Stimulated activated CD4-positive, alpha-beta T cell treated with anti-CD3 and anti-CD28 coated beads, Interleukin-15, amount 100 ng/mL, for 48 hours (primary cell): ENCODE measurements around the gene TBC1D32.
"Not testable (repeated sequence)": the region's sequence is repeated elsewhere in the genome, so short reads cannot be mapped to it uniquely, and the experiment has no call there.

ENCODE experiments used
- DNase-seq, 2 donors: peaks; one replicate each; pipeline ENCODE4 v3.0.0-alpha.2; 2020; ENCODE audit warnings: low read depth in 2 of 2

Gene TBC1D32

DNA sequence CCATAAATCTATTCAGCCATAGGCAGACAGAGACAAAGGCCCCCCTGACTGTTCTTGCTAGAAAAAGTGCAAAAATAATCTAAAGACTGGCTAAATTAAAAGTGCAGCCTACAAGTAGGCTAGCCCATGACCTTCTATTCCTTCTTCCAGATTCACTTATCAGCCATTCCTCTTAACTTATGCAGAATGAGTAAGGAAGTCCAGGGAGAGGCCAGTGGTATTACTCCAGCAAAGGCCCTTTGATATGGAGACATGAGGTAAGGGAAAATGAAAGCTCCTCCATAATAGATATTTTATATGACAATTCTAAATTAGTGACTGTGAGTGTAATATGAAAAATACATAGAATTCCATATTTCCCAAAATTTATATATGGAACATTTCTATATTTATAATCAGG lies 199.4 kb downstream of the TBC1D32 start:
- DNase-seq = no peak

DNA sequence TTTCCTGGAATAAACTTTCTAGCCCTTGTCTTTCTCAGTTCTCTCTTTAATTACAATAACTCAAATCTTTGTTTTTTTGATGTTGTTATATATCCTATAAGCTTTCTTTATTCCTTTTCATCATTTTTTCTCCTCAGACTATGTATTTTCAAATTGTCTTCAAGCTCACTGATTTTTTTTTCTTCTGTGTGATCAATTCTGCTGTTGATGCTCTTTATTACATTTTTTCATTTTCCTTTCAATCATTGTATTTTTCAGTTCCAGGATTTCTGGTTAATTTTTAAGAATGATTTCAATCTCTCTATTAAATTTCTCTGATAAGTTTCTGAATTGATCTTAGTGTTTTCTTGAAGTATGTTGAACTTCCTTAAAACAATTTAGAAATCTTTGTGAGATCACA lies 209.7 kb downstream of the TBC1D32 start:
- DNase-seq = no peak

DNA sequence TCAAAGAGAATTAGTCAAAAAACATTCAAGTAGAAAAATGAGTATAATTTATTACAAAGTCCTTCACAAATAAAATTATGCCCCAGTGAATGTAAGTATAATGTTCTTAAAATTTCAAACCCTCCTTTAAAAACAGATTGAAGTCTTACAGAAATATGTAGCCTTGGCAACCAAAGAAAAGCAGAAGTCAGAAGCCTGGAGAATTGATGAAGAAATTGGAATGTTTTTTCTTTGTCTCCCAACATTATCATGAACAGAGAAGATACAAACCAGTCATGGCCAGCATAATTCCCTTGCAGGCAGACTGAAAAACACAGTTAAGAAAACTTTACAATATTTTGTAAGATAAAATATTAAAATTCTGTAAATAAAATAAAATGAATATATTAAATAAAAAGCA lies 221.9 kb downstream of the TBC1D32 start:
- no peak for DNase-seq

- no peak for DNase-seq
Observed at GRCh38 chr6:121110733-121111132, 223.5 kb downstream of the TBC1D32 start.

- no peak for DNase-seq
Observed at GRCh38 chr6:121106962-121107361, 227.3 kb downstream of the TBC1D32 start.

- no peak for DNase-seq
Observed at GRCh38 chr6:121105461-121105860, 228.8 kb downstream of the TBC1D32 start.

DNA sequence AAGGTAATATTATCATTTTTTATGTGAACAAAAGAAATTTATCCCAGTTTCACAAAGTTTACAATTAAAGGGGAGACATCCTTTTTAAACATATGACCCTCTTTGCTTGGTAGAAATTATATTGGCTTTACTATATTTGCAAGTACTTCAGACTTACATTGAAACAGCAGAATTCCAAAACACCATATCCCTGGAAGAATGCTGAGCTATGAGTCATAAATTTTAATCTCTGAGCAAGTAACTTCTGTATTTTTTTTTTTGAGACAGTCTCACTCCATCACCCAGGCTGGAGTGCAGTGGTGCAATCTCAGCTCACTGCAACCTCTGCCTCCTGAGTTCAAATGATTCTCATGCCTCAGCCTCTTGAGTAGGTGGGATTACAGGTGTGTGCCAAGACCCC lies 240.4 kb downstream of the TBC1D32 start:
- no peak for DNase-seq

DNA sequence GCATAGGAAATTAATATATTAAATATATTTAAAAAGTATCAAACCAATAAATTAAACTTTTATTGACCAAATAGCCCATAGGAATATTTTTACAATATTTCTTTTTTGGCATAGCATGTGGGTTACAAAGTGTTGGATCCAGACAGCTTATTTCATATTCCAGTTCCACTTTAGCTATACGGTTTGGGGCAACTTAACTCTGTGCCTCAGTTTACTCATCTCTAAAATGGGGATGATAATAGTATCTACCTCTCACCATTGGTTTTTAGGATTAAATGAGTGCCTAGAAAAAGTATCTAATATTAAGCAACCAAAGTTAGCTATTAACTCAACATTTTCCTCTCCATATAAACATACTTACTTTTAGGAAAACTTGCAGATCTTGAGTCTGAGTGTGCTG lies 243.8 kb downstream of the TBC1D32 start:
- DNase-seq = no peak

DNA sequence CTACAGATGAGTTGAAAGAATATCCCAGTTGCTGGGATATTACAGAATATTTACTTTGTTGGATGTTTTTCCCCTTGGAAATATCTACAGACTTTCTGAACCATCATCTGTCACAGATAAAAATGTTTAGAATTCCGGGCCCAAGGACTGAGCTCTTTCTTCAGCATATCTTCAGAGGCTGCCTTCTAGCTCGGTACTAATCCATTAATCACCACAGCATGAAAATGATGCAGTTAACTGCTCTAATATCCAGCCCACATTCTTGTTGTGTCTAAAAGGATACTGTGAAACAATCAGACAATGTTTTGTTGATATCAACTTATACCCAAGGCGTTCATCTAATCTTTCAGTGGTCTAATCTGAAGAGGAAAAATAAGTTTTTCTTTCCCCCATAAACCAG lies 247.4 kb downstream of the TBC1D32 start:
- no peak for DNase-seq

- no peak for DNase-seq
Observed at GRCh38 chr6:121076119-121076518, 258.2 kb downstream of the TBC1D32 start.

DNA sequence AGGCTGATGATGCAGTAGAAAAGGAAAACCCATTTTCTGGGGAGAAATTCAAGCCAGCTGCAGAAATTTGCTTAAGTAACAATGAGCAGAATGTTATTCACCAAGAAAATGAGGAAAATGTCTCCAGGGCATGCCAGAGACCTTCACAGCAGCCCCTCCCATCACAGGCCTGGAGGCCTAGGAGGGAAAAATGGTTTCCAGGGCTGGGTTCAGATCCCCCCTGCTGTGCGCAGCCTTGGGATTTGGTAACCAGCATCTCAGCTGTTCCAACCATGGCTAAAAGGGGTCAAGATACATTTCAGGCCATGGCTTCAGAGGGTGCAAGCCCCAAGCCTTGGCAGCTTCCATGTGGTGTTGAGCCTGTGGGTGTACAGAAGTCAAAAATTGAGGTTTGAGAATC lies 265.5 kb downstream of the TBC1D32 start:
- DNase-seq = not testable (repeated sequence)

DNA sequence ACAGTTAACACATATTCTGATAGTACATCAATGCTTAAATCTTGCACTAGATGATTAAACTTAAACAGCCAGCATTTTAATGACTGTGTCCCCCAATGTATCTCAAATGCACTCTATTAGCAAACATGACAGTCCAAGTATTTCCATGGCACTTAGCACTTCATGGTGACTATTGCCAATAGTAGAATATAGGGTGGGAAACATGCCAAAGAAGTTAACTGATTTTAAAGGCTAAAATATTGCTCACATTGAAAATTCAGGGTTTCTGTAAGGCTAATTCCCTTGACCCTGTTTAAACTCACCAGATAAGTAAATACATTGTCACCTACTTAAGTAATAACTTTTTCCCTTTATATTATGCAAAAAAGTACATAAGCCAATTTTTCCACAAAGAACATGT lies 266.9 kb downstream of the TBC1D32 start:
- DNase-seq = no peak

GRCh38 chr6:121064345-121064744 lies 269.9 kb downstream of the TBC1D32 start:
- DNase-seq = no peak

DNA sequence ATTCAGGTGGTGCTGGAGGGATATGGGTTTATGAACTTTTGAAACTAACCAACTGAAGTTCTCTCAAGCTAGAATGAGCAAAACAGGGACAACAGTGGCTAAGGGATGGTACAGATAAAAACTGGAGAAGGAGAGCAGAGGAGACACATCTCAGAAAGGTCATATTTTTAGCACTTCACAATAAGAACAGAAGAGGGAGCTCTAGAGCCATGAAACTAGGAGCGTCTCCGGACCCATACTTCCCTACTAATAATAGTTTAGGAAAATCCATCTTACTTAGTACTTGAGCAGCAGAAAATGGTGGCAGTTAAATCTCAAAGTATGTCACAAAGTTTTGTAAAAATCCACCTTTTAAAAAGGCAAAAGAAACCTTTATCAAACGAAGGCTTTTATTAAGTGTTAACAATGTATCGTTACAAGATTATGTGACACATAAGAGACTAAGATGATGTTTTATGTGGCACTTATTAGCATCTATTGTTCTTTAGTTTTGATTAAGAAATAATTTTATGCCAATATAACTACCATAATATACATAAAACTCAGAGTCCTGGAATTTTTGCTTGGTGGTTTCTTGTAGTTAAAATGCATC lies 278.6 kb downstream of the TBC1D32 start:
- DNase-seq = no peak

DNA sequence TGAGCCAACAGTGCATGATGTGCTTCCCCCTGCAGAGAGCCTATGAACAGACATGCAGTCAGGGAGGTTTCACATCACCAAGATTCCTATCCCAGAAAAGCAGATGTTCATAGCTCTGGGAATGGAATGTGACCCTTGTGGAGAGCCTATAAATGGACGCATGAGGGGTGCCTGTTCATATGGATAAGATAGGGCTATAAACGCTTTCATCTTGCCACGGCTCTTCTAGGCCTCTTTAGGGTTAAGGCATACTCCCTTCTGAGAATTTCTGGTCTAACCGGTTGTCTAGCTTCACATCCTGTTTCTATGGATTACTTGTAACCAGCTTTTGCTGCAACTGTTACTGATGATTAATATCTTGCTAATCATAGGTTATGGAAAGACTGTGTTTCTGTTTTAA lies 285.7 kb downstream of the TBC1D32 start:
- not testable (repeated sequence) for DNase-seq

- DNase-seq = not testable (repeated sequence)
Observed at GRCh38 chr6:121044905-121045304, 289.4 kb downstream of the TBC1D32 start.

DNA sequence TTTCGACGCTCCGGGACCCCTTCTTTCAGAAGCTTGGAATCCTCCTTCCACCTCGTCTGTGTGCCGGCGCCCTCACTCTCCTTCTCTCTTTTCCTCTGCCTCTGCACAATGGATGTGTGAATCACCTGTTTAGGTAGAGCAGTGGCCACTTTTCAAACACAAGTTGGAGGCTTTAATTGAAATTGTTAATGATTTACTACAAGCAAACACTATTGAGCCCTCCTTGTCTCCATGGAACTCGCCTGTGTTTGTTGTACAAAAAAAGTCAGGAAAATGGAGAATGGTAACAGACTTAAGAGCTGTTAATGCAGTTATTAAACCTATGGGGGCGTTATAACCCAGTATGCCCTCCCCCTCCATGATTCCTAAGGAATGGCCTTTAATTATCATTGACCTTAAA lies 290.6 kb downstream of the TBC1D32 start:
- not testable (repeated sequence) for DNase-seq

DNA sequence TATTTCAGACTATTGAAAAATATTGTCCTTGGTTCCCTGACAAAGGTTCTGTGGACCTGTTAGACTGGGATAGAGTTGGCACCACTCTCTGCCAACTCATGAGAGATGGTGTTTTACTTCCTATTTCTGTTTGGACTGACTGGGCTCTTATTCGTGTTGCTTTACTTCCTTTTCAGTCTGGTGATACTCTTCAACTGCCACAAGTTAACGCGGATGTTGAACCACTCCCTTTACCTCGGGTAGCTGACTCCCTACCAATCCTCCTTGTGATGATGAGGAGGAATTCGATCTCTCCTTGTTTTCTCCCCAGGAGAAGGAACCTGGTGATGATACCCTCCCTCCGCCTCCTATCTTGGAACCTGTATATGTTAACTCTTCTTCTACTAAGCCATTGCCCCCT lies 291.1 kb downstream of the TBC1D32 start:
- not testable (repeated sequence) for DNase-seq

- DNase-seq = no peak
Observed at GRCh38 chr6:121042766-121043165, 291.5 kb downstream of the TBC1D32 start.

DNA sequence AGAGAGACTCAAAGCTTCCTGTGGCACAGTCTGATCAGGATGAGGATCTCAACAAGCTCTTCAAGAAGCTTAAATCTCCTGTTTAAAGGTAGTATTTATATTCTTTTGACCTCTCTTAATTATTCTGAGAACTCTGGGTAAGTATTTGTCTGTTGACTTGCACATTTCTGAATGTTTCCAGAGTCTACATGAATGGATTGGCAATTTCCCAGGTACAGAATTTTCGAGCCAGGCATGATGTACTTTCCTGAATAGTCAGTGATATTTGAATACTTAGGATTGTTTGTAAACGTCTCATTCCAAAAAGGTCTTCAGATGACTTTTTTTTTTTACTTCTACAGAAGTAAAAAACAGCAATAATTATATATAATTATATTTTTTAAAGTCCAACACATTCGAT lies 293.4 kb downstream of the TBC1D32 start:
- DNase-seq = no peak

DNA sequence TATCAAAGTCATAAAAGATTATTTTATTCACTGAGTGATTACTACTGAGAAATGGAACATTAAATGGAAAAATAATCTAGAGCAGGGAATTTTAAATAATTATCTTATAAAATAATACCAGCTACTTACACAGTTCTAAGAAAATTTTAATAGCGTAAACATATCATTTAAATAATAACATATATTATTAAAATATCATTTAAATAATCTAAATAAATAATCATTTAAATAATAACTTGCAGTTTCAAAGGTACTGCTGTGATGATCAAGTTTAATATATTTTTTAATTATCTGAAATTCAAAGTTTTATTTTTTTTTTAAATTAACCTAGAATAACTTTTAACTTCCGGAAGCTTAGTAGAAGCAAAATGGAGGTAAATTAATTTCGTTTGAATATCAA lies 301.2 kb downstream of the TBC1D32 start:
- DNase-seq = no peak

- no peak for DNase-seq
Observed at GRCh38 chr6:121032268-121033006, 301.8 kb downstream of the TBC1D32 start.
